RPMI7951 (cell line): ENCODE results near the gene XAB2. TPM values are rescaled to one million over a fixed set of nuclear protein-coding genes. Genes with fewer than 3 reads are reported as not detected.
"Not testable (repeated sequence)": the region's sequence is repeated elsewhere in the genome, so short reads cannot be mapped to it uniquely, and the experiment has no call there.

ENCODE experiments used
- DNase-seq: peaks from one replicate; pipeline ENCODE4 v3.0.0-alpha.2; 2012; ENCODE audit warnings: low read depth
- total RNA-seq: library from RNA; depleted of rRNA; stranded (reverse); fragments of >200 nt; shearing (Covaris generic); gene quantifications from 2 replicates; pipeline ENCODE4 v1.2.3, GENCODE V29; 2014

The XAB2 gene
- total RNA-seq, 1 experiment from 2014 or later = 29.4 TPM

DNA sequence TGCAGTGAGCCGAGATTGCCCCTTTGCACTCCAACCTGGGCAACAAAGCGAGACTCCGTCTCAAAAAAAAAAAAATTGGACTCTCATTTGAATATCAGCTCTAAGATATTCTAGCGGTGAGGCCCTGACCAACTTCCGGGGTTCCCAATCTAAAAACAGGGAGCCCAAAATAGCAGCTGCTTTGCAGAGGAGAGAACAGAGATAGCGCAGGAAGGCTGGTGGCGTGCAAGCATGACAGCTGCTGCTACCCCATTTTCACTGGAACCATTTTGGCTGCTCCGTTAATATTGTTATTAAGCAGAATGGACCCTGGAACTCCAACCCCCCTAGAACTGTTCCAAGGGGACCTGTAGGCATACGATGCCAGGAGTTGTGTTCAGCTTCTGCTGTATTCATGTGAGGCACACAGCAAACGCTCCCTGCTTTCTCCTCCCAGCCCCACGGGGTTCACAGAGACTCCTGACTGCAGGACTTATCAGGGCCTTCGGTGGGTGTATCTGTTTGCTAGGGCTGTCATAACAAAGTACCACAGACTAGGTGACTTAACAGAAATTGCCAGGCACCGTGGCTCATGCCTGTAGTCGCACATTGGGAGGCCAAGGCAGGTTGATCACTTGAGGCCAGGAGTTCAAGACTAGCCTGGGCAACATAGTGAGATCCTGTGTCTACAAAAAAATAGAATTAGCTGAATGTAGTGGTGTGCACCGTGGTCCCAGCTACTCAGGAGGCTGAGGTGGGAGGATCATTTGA lies 19.1 kb upstream of the XAB2 start:
- DNase-seq = no peak

DNA sequence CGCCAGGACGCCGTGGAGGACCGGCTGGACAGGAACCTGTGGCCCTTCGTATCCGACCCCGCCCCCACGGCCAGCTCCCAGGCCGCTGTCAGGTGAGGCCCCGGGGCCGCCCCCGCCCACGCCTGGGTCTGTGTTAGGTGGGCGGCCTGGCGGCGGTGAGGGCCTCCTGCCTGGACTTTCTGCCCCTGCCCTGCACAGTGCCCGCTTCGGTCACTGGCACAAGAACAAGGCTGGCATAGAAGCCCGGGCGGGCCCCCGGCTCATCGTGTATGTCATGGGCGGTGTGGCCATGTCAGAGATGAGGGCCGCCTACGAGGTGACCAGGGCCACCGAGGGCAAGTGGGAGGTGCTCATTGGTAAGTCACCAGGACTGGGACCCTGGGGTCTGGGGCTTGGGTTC lies 17.8 kb upstream of the XAB2 start:
- DNase-seq = no peak

DNA sequence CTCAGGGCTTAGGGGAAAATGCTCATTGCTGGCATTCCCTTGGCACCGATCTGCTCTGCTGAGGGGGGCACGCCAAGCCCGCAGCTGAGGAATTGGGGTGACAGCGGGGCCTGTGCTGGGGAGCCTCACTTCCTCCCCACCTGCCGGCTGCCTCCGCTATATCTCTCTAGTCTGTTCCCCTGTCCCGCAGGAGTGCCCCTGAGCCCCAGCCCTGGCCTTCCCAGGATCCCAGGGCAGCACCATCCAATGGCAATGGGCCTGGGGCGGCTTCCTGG lies 17.0 kb upstream of the XAB2 start:
- no peak for DNase-seq

DNA sequence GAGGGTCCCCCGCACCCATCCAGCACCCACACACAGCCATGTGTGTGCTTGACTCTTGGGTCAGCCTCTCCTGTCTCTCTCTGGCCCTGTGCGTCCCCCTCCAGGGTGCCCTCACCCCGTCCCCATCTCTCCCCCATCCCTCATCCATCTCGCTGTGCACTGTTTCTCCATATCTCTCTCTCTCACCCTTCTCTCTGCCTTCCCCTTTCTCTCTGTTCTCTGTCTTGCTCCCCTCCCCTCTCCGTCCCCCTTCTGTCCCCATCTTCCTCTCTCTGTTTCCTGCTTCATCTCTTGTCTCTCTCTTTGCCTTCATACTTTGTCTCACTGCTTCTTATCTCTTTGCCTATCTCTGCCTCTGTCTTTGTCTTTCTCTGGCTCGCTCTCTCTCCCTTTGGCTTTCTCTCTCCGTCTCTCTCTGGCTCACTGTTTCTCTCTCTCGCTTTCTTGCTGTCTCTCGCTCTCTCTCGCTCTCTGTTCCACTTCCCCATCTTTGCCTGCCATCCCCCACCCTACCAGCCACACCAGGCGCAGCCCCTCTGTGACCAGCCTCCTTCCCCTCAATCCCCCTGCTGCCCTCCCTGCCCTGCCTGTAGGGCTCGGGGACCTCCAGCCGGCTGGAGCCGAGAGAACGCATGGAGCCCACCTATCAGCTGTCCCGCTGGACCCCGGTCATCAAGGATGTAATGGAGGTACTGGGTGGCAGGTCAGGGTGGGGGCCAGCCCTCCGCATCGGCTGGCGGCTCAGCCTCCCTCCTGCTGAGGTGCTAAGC lies 16.5 kb upstream of the XAB2 start:
- no peak for DNase-seq

DNA sequence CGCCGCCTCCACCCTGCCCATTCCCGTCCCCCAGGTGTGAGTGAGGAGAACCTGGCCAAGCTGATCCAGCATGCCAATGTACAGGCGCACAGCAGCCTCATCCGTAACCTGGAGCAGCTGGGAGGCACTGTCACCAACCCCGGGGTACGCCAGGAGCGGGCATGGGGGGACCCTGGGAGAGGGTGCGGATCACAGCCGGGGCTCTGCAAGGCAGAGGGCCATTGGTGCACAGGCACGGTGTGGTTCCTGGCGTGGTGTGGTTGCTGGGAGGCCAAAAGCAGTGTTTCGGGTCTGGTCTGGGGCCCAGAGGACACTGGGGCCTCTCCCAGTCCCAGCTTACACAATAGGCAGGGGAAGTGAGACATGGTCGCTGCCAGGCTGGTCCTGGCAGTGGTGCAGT lies 15.8 kb upstream of the XAB2 start:
- DNase-seq = no peak

DNA sequence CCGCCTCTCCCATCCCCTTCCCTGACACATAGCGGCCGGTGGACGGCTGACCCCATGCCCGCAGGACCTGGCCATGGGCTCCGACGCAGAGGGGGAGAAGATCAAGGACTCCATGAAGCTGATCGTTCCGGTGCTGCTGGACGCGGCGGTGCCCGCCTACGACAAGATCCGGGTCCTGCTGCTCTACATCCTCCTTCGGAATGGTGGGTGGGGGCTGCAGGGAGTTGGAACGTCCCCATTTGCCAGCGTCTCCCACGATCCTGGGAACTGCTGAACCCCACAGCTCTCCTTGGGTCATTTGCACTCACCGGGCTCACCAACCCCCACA lies 15.2 kb upstream of the XAB2 start:
- DNase-seq = no peak

DNA sequence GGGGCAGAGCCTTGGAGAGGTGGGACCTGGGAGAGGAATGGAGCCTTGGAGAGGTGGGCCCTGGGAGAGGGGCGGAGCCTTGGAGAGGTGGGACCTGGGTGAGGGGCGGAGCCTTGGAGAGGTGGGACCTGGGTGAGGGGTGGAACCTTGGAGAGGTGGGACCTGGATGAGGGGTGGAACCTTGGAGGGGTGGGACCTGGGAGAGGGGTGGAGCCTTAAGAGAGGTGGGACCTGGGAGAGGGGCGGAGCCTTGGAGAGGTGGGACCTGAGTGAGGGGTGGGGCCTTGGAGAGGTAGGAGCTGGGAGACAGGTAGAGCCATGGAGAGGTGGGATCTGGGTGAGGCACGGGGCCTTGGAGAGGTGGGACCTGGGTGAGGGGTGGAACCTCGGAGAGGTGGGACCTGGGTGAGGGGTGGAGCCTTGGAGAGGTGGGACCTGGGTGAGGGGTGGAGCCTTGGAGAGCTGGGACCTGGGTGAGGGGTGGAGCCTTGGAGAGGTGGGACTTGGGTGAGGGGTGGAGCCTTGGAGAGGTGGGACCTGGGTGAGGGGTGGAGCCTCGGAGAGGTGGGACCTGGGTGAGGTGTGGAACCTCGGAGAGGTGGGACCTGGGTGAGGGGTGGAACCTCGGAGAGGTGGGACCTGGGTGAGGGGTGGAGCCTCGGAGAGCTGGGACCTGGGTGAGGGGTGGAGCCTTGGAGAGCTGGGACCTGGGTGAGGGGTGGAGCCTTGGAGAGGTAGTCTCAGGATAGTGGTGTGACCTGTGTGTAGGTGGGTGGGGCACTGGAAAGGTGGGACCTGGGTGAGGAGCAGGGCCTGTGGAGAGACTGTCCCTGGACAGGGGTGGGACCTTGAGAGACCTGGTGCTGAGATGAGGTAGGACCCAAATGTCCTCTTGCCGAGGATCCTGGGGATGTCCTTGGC lies 14.5 kb upstream of the XAB2 start:
- not testable (repeated sequence) for DNase-seq

DNA sequence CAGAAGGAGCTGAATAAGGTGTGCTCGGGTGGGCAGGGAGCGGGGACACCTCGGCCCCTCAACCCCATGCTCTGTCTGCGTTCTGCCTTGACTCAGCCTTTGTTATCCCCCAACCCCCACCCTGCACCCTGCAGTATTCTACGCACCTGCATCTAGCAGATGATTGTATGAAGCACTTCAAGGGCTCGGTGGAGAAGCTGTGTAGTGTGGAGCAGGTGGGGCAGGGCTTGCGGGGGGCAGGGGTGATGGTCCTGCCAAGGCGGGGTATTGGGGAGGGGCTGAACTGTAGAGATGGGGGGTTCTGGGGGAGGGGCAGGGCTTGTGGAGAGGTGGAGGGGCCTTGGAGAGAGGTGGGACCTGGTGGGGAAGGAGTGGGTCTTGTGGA lies 13.7 kb upstream of the XAB2 start:
- no peak for DNase-seq

DNA sequence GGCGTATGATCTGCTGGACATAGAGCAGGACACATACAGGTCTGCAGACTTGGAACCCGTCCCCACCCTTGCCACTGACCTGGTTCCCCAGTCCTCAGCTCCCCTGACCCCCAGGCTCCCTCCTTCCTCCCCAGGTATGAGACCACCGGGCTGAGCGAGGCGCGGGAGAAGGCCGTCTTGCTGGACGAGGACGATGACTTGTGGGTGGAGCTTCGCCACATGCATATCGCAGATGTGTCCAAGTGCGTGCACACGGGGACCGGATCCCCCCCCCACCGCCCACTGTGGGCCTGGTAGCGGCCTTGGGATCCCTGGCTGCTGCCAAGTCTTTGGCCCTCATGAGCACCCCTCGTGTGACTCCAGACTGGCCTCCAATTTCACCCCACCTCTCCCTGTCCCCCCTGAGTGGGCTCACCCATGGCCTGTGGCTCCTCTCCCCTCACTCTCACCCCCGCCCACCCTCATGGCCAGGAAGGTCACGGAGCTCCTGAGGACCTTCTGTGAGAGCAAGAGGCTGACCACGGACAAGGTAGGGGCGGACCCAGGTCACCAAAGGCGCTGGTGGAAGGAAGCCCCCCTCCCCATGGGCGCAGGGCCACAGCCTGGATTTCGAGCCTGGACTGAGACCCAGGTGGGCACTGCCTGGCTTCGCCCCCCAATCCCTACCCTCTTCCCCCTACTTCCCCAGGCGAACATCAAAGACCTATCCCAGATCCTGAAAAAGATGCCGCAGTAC lies 13.1 kb upstream of the XAB2 start:
- no peak for DNase-seq

DNA sequence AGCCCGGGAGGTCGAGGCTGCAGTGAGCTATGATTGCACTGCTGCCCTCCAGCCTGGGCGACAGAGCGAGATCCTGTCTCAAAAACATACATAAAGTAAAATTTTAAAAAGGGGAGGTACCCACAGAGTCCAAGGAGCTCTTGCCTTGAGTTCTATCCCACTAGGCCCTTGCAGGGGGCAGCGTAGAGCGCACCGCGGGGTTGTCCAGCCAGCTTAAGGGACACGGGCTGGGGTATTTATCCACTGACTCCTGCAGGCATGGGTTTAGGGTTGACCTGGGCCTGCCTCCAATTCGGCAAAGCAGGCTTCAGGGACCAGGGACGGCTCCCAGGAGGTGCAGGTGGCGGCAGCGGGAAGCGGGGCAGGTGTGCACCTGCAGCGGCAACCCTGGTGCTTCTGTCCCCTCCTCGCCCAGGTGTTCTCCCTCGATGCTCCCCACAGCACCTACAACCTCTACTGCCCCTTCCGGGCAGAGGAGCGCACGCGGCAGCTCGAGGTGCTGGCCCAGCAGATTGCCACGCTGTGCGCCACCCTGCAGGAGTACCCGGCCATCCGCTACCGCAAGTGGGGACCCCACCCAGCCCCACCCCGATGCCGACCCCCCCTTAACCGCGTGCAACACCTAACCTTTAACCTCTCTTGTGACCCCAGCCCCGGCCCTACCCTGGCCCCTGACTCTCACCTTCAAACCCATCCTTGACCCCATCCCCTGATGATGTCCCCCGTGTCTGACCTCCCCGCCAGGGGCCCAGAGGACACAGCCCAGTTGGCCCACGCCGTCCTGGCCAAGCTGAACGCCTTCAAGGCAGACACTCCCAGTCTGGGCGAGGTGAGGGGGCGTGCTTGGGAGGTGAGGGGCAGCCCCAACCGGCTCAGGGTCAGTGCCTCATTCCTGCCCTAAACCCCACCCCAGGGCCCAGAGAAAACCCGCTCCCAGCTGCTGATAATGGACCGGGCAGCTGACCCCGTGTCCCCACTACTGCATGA lies 12.2 kb upstream of the XAB2 start:
- no peak for DNase-seq

DNA sequence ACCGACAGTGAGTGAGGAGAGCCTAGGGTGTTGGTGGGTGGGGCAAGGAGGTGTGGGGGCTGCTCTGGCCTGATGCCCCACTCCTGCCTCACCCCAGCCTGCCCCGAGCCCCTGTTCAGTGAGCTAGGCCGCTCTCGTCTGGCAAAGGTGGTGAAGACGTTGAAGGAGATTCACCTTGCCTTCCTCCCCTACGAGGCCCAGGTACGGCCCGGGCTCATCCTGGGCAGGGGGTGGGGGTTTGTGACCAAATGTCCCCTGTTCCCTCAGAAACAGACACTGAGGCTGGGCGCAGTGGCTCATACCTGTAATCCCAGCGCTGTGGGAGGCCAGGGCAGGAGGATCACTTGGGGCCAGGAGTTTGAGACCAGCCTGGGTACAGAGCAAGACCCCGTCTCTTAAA lies 11.5 kb upstream of the XAB2 start:
- DNase-seq = no peak

DNA sequence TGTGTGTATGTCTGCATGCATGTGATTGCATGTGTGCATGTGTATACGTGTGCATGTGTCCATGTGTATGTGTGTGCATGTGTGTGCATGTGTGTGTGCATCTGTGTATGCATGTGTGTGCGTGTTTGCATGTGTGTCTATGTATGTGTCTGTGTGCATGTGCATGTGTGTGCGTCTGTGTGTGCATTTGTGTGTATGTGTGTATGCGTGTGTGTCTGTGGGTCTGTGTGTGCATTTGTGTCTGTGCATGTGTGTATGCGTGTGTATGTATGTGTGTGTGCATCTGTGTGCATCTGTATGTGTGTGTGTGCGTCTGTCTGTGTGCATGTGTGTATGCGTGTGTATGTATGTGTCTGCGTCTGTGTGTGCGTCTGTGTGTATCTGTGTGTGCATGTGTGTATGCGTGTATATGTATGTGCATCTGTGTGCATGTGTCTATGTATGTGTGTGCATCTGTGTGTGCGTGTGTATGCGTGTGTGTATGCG lies 10.6 kb upstream of the XAB2 start:
- no peak for DNase-seq

DNA sequence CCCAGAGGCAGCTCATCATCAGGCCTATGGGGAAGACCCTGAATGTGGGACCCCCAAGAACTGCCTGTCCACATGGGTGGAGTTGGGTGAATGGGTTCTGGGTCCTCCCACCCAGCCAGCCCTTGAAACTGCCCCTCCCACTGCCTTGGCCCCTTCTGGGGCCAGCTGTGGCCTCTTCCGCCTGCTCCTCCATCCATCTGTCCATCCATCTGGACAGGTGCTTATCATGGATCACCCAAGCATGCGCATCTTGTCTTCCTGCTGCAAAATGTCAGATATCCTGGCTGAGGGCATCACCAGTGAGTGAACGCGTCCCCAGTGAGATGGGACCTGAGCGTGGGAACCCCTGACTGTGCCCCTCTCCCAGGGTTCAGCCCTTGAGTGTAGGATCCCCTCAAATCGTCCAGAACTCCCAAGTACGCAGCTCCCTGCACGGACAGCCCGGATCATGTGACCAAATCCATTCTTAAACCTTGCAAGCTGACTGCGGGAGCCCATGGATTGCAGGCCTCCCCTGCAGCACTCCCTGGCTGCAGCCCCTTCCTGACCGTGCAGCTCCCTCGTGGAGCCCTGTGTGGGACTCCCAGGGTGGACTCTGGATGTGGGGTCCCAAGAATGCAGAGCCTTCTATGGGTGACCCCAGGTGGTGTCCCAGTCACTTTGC lies 9.6 kb upstream of the XAB2 start:
- DNase-seq = no peak

DNA sequence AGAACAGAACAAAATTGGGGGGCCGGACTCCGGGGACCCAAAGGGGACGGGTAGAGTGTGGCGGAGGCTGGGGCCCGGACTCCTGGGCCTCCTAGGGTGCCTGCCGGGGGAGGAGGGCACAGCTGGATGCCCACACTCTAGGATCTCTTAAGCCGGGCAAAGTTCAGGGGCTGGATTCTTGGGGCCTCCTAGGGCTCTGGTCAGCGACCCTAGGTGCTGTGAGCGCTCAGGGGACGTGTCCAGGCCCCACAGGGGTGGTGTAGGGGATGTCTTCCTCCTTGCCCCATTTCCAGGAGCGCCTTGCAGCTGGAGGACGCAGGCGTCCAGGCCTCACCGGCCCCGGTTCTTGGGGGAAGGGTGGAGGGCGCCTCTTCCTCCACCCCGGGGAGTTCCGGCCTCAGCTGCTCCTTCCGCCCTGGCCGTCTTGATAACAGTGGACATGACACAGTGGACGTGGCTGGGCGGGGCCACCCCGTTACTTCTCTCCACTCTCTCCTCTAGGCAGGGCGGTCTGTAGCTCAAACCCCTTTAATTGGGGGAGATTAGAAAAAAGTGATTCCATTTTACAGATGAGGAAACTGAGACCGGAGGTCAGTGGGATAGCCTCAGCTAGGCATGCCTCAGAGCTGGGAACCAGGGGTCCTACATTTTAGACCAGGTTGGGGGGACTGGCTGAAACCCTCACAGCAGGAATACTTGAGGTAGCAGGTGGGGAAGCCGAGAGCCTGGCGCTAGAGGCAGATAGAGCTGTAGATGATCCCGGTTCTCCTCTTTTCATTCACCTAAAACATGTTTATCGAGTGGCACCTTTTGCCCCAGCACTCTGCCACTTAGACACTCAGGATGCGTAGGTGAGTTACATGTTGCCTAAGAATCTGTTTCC lies 8.3 kb upstream of the XAB2 start:
- DNase-seq = no peak

DNA sequence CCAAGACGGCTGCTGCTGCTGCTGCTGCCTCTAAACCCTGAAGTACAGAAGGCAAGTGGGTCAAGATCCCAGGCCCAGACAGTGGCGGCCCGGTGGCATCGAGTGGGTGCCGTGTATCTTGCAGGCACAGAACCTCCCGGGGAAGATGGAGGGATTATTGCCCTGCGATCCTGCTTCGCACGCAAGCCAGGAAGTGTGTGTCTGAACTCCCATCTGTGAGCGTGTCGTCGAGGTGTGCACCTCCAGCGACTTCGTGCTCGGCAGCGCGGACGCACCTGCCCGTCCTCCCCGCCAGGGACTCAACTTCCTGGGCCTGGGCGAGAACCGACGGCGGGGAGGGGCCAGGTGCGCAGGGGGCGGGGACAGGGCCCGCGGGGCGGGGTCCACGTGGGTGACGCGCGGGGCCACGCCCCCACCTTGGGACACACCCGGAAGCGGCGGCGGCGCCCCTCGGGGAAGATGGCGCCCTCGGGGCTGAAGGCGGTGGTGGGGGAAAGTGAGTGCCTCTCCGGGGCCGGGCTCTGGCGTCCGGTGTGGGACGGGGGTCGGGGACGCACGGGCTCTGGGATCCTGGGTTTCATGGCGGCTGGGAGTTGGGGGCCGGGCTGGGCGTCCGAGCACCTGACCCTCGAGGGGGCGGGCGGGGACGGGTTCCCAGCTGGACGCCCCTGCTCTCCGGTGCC lies 7.5 kb upstream of the XAB2 start, which contains the start of gene STXBP2:
Gene STXBP2, plus strand, starts transcription at position 420 of the 683 bp plus-strand sequence. Its CDS starts 40 bp downstream, at position 460.
- DNase-seq = no peak

DNA sequence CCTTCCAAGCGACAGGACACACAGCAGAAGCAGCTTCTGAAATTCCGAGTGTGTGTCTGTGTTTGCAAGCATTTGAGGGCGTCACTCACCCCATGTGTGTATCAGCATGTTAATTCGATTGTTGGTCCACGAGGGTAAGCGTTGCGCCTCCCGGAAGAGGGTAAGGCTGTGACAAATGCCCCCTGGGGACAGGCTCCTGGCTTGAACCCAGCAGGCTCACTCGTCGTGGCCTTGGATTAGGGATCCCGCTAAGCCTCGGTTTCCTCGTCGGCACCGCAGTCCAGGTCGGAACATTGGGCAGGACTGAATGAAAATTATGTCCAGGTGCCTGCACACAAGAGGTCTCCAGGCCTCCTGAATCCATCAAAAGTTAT lies 7.0 kb upstream of the XAB2 start:
- DNase-seq = no peak

DNA sequence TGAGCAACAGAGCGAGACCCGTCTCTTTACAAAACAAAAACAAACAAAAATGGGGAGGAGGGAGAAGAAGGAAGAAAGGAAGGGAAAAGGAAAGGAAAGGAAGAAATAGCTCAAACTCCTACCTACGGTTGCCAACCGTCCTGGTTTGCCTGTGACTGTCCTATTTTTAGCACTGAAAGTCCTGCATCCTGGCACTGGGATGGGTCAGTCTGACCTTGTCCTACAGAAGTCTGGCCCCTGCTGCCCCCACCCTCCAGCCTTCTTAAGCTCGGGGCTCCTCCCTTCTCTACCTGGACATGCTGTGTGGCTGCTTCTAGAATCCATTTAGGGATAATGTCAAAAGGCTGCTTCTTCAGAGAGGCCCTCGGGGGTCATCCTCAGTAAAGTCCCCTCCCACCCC lies 6.3 kb upstream of the XAB2 start:
- no peak for DNase-seq

DNA sequence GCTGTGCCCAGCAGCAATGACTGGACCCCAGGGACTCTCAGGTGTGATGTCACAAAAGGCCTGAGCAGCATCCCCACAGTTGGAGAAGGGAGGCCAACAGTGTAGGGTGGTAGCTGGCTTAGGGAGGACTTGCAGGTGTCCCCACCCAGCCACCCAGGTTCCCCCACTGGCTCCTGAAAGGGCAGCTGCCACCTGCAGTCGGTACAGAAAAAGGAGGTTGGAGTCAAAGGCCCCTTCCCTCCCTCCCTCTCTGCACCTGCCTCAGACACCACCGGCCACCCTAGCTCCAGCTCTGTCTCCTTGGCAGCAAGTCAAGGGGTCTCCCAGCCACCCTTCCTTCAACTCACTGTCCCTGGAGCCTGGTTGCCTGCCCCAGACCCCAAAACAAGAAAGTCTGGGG lies 4.4 kb upstream of the XAB2 start, which contains the start of gene PCP2:
Gene PCP2, minus strand, starts transcription at position 22 of the 400 bp plus-strand sequence. CDS start 262 bp downstream, outside the sequence.
- DNase-seq = no peak
